HG03135 (cell line): ENCODE measurements around the gene KCNT1.

Source experiments
- ATAC-seq: cut with Tn5 transposase; IDR thresholded peaks from one replicate; pipeline ENCODE4 v1.9.1; 2021; ENCODE audit warnings: mild to moderate bottlenecking, moderate library complexity; ENCODE audit not compliant: unreplicated experiment

The KCNT1 gene

GRCh38 chr9:135815830-135816650 lies 114.1 kb downstream of the KCNT1 start:
- ATAC-seq: no peak

DNA sequence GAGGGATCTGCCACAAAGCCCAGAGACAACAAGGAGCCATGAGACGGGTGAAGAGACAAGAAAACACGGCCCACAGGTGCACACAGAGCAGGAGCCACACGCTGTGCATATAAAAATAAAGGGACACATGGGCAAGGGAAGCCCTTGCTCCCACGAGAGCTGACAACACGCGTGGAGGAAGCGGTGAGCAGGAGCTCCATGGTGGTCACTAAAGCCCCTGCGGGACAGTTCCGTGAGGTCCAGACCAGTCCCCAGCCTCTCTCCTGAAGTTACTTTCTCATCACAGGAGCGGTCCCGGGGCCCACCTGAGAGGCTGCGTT lies 114.6 kb downstream of the KCNT1 start:
- ATAC-seq: no peak

DNA sequence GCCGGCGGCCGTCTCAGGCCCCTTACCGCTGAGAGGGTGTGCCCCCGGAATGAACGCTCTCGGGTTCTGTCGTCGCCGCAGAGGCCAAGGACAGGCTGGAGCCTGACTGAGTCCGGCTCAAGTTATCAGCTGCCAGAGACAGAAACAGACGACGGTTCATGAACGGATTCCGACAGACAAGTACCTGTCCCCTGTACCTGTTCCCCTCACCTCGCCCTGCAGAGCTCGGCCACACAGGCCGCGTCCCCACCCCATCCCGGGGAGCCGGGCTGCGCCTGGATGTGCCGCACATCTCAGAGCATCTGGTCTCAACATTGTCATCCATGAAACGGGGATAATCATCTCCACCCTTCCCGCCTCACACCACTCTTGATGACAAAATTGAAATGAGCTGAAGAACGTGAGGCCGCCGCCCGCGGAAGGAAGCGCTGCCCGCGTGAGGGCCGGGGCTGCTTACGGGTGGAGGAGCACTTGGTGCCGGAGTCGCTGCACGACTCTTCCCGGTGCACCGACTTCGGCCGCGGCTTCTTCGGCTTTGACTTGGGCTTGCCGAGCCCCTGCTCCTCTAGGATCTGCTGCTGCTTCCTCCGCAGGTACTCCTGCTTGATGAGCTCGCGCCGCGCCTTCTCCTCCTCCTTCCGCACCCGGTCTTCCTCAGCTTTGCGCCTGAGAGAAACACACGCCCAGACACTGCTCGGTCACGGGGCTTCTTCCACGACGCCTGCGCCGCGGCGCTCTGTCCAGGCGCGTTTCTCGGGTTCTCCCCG lies 116.1 kb downstream of the KCNT1 start:
- ATAC-seq: no peak

- ATAC-seq: no peak
Observed at GRCh38 chr9:135818718-135819475, 116.9 kb downstream of the KCNT1 start.

DNA sequence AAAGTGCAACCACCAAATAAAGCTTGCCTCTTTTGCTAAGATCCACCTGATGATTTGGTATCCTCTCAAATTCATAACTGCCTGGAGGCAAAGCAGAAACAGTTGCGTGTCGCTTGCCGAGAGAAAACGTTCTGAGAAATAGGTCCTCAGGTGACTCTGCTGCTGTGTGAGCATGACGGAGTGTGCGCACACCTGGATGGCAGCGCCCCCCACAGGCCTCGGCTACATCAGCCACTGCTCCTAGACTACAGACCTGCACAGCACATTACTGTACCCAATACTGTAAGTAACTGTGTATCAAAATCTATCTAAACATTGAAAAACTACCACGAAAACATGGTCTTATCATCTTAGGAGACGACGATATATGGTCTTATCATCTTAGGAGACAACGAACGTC lies 117.9 kb downstream of the KCNT1 start:
- ATAC-seq: no peak

- no peak for ATAC-seq
Observed at GRCh38 chr9:135820661-135821060, 118.7 kb downstream of the KCNT1 start.

- no peak for ATAC-seq
Observed at GRCh38 chr9:135821116-135821515, 119.1 kb downstream of the KCNT1 start.

- no peak for ATAC-seq
Observed at GRCh38 chr9:135821733-135822373, 119.9 kb downstream of the KCNT1 start.

DNA sequence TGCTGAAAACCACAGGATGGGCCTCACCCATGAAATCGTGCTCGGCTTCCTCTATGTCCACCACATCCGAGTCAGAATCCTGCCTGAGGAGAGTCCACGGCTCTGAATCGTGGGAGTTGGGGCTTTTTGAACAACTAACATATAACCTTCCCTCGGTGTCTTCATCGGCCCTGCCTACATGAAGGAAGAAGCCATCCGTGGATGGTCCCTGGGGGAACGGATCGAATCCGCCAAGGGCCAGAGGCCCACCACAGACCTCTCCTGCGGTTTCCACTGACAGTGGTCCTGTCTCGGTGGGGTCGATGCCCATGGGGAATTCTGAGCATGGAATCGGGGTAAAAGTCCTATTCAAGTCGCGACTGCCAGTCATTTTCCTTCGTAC lies 120.4 kb downstream of the KCNT1 start:
- ATAC-seq: no peak

DNA sequence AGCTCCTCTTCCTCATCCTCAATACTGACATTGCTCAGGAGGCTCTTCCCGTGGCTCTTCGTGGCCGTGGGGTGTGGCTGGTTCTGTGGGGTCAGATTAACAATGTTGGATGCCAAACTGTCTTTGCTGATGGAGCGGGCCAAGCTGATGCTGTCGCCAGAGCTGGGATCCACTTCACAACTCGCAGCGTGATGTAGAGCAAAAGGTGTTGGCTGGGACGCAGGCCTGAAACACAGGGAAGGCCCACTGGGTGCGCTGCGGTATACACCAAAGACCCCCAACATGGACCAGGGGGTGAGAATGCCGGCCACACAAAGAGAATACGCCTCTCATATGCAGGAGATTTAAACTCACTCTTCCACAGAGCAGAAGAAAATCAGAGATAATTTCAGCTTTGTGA lies 121.1 kb downstream of the KCNT1 start:
- no peak for ATAC-seq

- ATAC-seq: no peak
Observed at GRCh38 chr9:135825435-135826187, 123.6 kb downstream of the KCNT1 start.

DNA sequence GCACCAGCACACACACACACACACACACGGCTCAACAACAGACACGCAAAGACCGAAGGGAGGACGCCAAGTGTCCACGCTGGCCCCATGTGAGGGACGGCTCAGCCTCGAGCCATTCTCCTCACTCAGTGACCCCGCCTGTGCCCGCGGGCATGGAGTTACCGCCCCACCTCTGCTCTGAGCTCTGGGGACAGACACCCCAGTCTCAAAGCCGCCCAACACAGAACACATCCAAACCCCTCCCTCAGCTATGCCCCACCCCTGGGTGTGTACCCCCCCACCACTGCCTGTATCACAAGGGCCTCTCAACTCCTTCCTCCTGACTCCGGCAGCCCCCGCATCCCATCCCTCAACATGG lies 124.2 kb downstream of the KCNT1 start:
- ATAC-seq: no peak

DNA sequence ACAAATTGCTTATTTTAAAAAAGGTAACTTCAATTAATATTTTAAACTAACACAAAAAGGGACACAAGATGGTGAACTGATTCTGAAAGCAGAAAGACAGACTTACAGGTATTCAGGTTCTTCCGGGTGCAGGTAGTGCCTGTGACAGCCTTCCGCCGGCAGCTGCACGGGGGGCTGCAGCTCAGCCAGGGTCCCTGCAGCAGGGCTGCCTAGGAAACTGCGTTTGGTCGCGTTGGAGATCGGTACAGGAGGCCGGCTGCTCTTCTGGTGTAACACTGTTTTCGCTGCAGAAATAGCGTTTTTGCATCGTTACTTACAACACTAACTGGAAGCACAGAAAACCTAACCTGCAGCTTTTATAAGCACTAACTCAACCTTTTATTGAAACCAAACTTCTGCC lies 125.3 kb downstream of the KCNT1 start:
- no peak for ATAC-seq

GRCh38 chr9:135827866-135828580 lies 126.0 kb downstream of the KCNT1 start:
- no peak for ATAC-seq

GRCh38 chr9:135828656-135829055 lies 126.7 kb downstream of the KCNT1 start:
- no peak for ATAC-seq

DNA sequence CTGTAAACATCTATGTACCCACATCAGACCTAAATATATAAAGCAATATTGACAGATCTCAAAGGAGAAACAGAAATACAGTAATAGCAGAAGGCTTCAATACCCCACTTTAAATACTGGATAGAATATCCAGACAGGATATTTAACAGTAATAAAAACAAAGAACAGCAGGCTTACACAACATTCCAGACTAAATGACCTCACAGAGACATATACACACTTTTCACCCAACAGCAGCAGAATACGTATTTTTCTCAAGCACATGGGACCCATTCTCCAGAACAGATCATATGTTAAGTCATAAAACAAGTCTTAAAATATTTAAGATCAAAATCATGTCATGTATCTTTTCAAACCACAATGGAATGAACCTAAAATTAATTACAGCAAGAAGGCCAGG lies 128.5 kb downstream of the KCNT1 start:
- ATAC-seq: no peak

GRCh38 chr9:135833864-135834263 lies 131.9 kb downstream of the KCNT1 start:
- no peak for ATAC-seq

DNA sequence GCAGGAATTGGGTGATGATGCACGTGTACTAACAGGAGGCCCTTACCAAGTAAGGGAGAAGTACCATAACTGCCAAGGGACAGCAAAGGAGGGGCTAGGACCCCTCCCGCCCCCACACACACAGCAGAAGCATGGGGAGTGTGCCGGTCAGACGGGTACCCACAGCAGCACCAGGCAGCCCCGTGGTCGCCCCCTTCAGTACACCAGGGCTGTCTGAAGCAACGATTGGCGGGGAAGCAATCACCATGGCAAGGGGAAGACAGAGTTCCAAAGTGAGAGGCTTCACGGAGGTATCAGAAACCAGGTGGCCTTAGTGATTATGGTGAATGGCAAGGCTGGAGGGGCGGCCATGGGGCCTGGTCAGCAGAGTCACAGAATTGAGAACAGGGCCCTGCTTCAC lies 133.1 kb downstream of the KCNT1 start:
- no peak for ATAC-seq

GRCh38 chr9:135839516-135839915 lies 137.5 kb downstream of the KCNT1 start:
- ATAC-seq: no peak

DNA sequence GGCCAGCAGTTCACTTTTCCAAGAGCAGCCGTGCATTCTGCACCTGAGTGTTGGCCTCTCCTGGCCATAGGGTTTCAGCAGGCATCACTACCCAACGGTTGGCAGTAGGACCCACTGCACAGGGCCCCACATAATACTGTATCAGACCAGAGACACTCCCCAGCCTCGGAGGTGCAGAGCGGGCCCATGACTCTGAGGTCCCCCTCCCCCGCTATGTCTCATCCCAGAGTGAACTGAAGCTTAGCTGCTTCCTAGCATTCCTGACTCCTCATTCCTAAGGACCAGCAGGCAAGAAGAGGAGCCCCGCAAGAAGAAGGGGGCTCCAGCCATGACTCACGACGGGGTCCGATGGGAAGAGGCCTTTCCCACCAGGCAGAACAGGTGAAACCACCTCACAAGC lies 138.1 kb downstream of the KCNT1 start:
- no peak for ATAC-seq
